ENCODE measurements around the gene LMBRD1. TPM values are rescaled to one million over a fixed set of nuclear protein-coding genes. Genes with fewer than 3 reads are reported as not detected.
A peak's percentile ranks its signal among the peaks of the same experiment; 100 is the strongest.

LMBRD1 gene
- total and polyA plus RNA-seq, 2 of the 4 experiments (the other 2 are of a cell fraction) = 3.9 to 8.7 TPM

DNA sequence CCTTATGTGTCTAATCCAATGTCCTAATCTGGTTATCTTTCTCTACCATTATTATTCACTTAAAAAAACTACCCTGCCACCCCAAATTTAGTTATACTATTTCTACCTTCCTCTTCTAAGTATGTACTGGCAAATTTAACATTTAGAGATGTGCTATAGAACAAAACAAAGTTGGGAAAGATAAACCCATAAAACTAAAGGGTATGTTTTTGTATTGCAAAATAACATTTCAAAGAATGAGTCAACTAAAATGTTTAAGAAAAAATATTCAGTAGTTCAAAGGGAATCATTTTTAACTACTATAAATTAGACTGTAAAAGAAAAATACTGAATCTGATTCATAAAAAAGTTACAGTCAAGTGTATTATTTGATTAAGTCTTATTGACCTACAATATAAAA, 103.0 kb downstream of the LMBRD1 start:
- no peak overlapping the region for H2BK120ac ChIP-seq (ENCODE audit: low read depth, low read length)
- dilution Hi-C loops (cut with HindIII; ENCODE audit: low sequenced_read_pairs, unreplicated experiment) = no loop called here
- ATAC-seq (ENCODE audit: low read depth) (peak; percentile 73), DNase-seq (peak; percentile 41)
- no peaks in the 10 kb centered on the region for H3K9me3 ChIP-seq (ENCODE audit: control insufficient read depth, insufficient read depth, low read length)
- H3K4me3 ChIP-seq (ENCODE audit: insufficient read depth, low read depth, low read length) = no peak overlapping the region
- no peak overlapping the region for H3K14ac ChIP-seq (replicated peaks; ENCODE audit: low read depth, low read length)
- no peak overlapping the region for H3K27ac ChIP-seq (ENCODE audit: insufficient read depth, low read length)
- in situ Hi-C loops (cut with MboI; ENCODE audit: low sequenced_read_pairs) = no loop called here
- H2AK9ac ChIP-seq (replicated peaks; ENCODE audit: low read depth, low read length, poor library complexity) = no peak overlapping the region
- H3K4me1 ChIP-seq (ENCODE audit: control insufficient read depth, insufficient read depth, low read length) = peaks cover 4% of the 10 kb centered on the region
- no peak overlapping the region for H3K23ac ChIP-seq (ENCODE audit: low read depth, low read length)
- ChIA-PET CTCF (no interaction called here), POLR2A (ENCODE audit: unreplicated experiment) (no interaction called here)
- no peaks in the 10 kb centered on the region for H3K79me1 ChIP-seq (ENCODE audit: low read depth in 1 of 2, low read length in 2 of 2)
- intact Hi-C loops (cut with micrococcal nuclease) = no loop called here
- no TSS peak for BruUV-seq (replicated peaks)
- no peak overlapping the region for H3K18ac ChIP-seq (ENCODE audit: low read depth, low read length)
- H2AK5ac ChIP-seq (ENCODE audit: low read depth, low read length) = no peak overlapping the region; the same call in 1 of the 2 replicates
- H2BK5ac ChIP-seq (ENCODE audit: low read depth, low read length, poor library complexity, severe bottlenecking) = peak overlapping the region; percentile 72
- H2BK20ac ChIP-seq (ENCODE audit: low read depth, low read length) = no peak overlapping the region
- no peak overlapping the region for H2AFZ ChIP-seq (replicated peaks; ENCODE audit: low read length, poor library complexity)
- H2BK15ac ChIP-seq (ENCODE audit: low read depth, low read length) = no peak overlapping the region
- no peaks in the 10 kb centered on the region for H3K36me3 ChIP-seq (ENCODE audit: control insufficient read depth, insufficient read depth, low read length)
- H3K9me1 ChIP-seq (ENCODE audit: insufficient read depth, low read length) = no peaks in the 10 kb centered on the region
- H3K56ac ChIP-seq (ENCODE audit: extremely low read depth, insufficient read depth, low read length) = no peak overlapping the region
- no peaks in the 10 kb centered on the region for H4K20me1 ChIP-seq (ENCODE audit: insufficient read depth, low read length)
- peak overlapping the region; percentile 73; the same call in 1 of the 2 replicates for H3K4me2 ChIP-seq (ENCODE audit: low read depth, low read length)
- H3K4ac ChIP-seq (ENCODE audit: low read depth, low read length) = no peak overlapping the region
- H4K8ac ChIP-seq (ENCODE audit: low read depth in 2 of 2, low read length in 2 of 2) = no peak overlapping the region
- H3K27me3 ChIP-seq (ENCODE audit: control insufficient read depth, insufficient read depth, low read length) = no peaks in the 10 kb centered on the region
- H4K5ac ChIP-seq (ENCODE audit: low read depth, low read length) = no peak overlapping the region
- no peak for TF ChIP-seq MXI1 (IDR thresholded peaks at IDR 0.05; ENCODE audit: borderline replicate concordance, low read depth, low read length)
- TF ChIP-seq CEBPB (IDR thresholded peaks at IDR 0.05; ENCODE audit: low read depth, low read length) = peak; percentile 76
- no peak overlapping the region for H3K9ac ChIP-seq (ENCODE audit: low read depth, low read length)
- H4K91ac ChIP-seq (ENCODE audit: insufficient read depth, low read depth, low read length) = no peak overlapping the region
